ENCODE results near the gene ZNF385B.
"Not testable (repeated sequence)": the region's sequence is repeated elsewhere in the genome, so short reads cannot be mapped to it uniquely, and the experiment has no call there.

The ZNF385B gene

DNA sequence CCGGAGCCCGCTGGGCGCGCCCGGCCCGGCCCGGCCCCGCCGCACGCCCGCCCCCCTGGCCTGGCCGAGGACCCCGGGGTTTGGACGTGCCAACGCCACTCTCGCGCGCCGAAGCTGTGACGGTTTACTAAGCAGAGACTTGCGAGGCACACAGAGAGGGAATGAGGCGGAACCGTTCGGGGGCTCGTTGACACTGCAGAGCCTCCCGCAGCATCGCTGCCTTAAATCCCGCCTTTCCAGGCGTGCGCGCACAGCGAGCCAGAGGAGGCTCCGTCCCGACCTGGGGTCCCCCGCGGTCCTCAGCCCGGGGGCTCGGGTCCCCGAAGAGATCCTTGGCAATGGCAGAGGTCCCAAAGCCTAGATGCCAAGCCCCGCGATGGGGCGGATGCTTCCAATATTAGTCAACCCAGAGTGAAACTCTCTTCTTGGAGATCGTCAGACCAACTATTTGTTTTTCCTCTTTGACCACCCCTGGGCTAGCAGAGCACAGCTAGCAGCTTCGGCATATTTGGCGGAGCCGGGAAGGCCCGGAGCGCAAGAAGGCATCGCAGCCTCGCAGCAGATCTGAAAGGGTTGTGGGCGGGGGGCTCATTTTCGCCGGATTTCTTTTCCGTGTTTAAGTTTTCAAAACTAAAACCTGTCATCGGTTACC lies at the start of gene ZNF385B:
Gene ZNF385B, minus strand, starts transcription at position 197 of the 652 bp plus-strand sequence.
- no peak for DNase-seq

DNA sequence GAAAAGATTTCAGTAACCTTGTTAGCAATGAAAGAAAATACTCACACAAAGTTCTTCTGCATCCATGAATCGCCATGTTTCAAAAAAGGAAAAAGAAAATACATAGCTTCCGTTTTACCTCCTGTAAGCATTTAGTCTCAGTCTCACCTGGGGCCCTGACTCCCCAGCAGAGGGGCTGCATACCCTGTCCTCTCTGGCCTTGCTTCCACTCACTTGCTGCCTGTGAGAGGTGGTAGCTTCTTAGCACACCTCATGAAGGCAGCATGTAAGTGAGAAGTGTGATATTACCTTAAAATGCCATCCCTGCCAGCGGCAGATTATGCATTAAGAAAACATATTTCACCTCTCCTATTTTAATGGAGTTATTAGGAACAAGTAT lies 49.3 kb upstream of the ZNF385B start:
- DNase-seq: no peak

DNA sequence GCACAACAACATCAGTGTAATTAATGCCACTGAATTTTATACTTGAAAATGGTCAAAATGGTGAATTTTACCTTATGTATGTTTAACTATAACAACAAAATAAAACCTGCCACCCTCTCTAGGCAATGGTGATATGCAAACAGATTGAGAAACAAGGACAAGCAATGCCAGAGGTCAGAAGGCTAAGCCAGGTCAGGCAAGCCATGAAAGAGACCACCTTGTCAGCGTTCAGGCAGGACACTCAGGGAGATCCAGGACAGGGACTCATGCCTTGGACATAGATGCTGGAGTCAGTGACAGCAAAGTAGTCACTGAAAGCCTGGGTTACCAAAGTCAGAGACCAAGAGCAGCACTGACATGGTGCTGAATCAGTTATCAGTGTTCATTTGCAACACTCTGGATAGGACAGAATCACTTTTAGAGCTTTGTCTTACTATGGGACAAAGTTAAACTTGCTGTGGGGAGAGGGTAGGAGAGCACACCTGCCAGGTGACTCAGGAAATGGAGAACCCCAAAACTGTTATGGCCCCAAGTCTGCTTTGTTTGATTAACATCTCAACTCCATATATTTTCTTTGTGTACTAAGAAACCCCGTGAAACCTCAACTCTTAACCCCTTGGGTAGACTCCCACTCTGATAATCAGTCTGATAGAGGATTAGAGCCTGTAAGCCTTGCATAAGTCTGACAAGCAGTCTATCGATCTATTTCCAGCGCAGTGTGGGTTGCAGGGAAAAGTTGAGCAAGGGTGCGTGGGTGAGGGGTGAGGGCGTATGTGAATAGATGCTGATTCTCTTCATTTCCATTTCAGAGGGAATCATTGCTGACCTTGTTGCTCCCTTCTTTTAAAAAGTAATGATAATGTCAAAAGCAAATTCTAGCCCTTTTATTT lies 48.7 kb upstream of the ZNF385B start:
- no peak for DNase-seq

DNA sequence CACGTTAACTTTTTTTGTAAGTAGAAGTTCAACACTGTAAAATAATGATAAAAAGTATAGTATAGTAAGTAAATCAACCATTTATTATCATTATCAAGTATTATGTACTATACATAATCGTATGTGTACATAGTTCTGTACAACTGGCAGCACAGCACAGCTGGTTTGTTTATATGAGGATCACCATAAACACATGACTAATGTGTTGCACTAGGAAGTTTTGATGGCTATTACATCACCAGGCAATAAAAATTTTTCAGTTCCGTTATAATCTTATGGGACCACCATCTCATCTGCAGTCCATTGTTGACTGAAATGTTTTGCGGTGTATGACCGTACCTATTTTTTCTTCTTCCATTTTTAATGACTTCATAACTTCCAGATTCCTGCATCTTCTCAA lies 39.2 kb upstream of the ZNF385B start:
- DNase-seq: no peak

DNA sequence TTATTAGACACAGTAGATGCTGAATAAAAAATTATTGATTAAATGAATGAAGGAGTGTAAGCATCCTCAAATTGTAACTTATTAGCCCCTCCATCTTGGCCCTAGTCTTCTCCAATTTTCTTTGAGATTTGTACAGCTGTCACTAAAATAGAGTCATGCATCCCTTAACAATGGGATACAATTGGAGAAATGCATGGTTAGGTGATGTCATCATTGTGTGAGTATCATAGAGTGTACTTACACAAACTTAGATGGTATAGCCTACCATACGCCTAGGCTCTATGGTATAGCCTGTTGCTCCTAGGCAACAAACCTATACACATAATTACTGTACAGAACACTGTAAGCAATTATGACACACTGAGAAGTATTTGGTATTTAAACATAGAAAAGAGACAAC lies 38.3 kb upstream of the ZNF385B start:
- DNase-seq: no peak

DNA sequence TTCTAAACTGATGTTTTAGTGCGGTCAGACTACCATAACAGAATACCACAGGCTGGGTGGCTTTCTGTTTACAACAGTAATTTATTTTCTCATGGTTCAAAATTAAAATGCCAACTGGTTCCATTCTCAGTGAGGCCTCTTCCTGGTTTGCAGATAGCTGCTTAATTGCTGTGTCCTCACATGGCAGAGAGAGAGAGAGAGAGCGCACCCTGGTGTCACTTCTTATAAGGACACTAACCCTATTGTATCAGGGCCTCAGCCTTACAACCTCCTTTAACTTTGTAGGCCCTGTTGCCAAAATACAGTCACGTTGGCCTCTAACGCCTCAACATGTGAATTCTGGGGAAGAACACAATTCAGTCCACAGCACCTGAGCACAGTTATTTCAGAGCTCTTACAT lies 37.5 kb upstream of the ZNF385B start:
- DNase-seq: peak; percentile 1

DNA sequence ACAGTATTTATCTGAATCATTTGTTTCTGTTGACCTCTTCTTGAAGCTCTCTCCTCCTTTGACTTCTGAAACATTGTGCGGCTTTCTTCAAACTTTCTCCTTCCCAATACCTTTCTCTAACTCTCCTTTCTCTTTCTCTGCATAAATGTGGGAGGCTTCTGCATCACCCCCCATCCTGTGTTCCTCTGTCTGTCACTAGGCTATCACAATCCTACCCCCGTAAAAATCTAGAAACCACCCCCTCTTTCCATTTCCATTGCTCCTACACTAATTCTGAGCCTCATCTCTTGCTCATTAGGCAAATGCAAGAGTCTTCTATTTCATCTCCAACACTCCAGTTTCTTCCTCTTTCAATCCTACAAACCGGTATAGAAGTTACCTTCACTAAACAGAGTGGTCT lies 32.2 kb upstream of the ZNF385B start:
- DNase-seq: no peak

DNA sequence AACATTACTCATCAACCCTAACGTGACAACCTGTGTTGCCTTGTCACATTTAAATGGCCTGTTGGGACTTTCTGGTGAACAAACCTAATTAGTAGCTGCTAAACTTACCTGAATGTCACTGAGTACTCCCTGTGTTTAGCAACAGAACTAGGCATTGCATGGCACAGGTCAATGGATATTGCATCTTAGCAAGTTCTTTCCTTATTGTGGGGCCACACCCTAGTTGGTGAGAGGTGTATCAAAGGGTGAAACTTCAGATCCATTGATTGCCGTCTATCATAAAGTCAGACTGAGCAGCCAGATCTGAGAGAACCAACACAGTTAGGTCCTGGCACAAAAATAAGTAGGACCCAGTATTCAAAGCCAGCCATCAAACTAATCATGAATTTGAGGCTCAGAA lies 29.8 kb upstream of the ZNF385B start:
- no peak for DNase-seq

DNA sequence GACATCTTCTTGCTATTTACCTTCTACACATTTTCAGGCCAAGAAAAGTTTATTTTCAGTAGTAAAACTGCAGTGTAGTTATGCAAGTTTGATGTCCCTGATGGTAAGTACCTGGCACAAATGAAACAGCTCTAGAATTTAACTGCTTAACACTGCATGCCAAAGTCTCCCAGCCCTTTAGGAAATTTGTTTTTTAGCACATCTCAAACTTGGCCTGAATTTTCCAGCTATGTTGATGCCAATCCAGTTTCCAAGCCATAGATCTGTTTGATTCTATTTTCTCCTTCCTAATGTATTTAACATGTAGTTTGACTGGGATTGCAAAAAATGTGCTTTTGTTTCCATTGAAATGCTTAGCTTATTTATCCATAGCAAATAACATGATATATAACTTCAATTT lies 29.3 kb upstream of the ZNF385B start:
- DNase-seq: no peak

DNA sequence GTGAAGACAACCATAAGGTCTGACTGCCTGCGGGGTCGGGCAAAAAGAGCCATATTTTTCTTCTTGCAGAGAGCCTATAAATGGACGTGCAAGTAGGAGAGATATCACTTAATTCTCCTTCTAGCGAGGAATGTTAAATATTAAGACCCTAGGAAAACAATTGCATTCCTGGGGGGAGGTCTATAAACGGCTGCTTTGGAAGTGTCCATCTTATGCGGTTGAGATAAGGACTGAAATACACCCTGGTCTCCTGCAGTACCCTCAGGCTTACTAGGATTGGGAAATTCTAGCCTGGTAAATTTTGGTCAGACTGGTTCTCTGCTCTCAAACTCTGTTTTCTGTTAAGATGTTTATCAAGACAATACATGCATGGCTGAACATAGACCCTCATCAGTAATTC lies 27.2 kb upstream of the ZNF385B start:
- DNase-seq: not testable (repeated sequence)

DNA sequence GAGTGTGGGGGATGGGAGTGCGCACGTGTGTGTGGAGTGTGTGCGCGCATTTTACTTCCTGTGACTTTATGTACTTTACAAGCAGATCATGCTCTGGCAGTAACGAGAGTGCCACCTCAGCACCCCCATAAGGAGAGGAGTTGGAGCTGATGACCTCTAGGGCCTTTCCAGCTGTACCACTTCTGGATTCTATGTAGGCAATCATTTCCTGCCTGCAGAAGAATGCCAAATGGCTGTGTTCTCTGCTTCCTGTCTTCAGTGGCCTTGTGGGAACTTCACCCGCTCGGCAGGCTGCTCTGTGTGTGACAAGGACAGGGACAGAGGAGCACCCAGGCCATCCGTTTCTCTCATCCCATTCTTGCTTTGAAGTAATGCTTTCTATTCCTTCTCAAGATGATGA lies 22.8 kb upstream of the ZNF385B start:
- DNase-seq: no peak

DNA sequence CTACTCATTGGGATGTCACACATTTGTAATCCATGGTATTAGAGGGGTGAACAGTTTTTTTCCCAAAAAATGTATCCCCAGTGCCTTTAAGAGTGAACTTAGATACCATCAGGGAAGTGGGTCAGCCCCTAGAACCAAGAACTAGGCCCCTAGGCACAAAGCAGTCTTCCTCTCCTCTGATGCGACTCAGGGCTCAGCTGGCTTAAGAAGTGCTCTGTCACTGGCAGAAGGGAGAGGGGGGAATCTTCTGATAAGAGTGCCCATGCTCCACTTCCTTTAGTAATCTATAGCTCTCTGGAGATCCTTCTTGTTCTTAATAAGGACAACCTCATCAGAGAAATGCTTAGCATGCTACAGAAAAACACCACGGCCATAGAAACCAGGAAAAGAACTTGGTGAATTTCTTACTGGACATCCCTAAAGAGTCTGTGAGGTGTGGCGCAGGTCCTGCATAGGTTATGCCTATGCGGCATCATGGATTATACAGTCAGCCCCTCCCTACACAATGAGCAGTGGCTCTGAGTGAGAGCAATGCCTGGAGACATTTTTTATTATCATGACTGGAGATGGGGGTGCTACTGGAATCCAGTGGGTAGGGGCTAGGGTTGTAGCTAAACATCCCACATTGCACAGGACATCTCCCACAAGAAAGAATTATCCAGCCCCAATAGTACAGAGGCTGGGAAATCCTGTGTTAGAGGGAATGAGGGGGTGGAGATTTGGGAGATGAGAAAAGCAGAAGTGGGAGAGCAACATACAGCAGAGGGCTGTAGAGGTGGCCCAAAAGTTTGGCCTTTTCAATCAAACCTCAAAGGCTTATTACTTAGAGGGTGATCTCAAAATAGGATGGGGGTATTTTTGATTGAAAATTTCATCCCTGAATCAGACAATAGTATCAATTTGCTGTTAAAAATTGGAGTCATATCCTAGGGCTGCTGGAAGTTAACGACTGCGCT lies 21.7 kb upstream of the ZNF385B start:
- DNase-seq: no peak

DNA sequence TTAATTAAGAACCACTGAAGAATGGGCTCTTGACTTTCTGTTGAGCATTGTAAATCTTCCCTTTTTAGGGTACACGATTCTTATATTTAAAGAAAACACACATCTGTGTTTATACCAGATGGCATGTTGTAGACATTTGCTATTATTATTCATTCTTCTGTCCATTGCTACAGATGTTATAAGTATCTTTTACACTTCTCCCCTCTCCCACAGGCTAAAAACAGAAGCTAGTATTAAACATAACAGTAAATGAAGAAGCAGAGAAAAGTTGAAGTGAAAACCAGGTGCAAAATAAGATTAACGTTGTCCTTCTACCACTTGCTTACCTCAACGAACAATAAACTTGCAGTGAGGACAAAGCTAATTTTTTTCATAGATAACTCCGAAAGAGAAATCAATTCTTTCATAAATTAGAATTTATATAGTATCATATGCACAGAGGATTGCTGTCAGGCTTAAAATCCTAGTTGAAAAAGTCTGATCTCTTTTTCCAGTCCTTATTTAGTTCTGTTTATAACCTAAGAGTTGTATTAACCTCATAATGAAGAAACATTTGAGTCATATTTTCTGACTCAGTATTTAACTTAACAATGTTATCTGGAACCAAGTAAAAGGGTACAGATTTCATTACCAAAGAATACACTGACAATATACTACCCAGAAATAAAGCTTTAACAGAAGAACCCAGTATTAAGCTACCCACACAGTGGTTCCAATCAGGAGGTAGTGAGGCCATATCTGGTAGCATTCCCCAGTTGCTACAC lies 16.4 kb upstream of the ZNF385B start:
- no peak for DNase-seq

DNA sequence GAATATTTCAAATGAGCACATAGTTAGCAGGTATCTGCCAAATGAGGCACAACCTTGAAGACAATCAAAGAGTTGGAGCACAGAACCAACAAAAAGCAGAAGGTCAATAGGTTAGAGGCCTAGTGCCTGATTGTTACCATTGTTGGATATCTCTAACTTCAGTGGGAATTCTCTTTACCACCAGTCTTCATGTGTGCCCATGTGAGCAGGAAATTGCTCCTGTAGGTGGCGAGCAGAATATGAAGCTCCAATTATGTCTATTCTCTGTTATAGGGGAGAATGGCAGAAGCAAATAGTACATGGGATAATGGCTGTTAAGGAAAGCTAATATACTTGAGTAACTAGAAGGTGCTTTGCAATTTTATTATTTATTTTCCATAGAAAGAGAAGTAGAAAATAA lies 14.9 kb upstream of the ZNF385B start:
- DNase-seq: no peak

DNA sequence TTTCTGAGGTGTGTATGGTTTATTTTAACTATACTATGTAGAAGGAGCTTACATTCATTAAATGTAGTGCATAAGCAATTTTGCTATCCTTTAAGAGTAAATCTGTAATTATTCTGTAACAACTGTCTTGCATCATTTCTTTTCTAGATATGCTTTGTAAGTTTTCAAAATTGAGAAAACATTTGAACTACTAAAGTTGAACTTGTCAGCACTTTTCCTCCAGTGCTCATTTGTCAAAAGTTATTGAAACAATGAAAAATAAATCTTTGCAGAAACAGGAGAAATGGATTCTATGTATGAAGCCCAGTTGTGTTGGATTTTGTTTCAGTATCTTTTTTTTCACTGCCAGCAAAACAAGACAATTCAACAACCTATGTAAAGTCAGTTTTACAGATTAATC lies 14.5 kb upstream of the ZNF385B start:
- no peak for DNase-seq

DNA sequence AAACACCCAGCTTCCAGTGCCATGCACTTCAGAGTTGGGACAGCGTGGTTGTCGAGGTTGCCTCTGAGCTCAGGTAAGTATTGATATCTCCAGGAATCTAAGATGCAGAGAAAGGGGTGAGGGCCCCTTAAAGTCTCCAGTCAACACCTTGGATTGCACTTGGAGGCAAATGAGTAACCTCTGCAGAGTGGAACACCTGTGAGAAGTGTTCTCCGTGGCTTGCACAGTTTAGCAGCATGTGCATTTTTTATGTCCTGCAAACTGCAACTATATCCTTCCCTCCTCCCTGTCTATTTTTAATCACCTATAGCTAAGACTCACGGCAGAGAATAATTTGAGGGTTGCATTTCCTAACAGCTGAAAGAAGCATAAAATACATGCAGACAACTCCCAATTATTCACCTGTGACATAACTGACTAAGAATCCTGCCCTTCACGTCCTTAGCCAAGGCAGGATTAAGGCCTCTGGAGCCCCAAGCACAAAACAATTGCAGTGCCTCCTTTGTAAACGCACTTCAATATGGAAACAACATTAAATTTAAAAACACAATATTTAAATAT lies 1.6 kb upstream of the ZNF385B start:
- DNase-seq: no peak

DNA sequence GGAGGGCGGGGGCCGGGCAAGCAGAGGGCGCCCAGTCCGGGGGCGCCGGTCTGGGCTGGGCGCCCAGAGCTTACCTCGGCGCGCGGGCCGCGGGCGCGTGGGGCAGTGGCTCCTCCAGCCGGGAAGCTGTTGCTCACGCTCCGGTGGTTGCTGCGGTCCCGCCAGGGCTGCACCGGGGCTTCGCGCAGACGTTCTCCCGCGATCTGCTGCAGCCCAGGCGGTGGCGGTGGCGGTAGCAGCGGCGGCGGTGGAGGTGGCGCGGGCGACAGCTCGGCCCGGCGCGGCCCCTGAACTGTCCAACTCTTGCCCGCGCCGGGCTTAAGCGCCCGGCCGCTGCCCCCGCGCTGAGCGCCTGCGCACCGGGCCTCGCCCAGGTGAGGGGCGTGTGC lies 391 bp downstream of the ZNF385B start:
- DNase-seq: no peak

DNA sequence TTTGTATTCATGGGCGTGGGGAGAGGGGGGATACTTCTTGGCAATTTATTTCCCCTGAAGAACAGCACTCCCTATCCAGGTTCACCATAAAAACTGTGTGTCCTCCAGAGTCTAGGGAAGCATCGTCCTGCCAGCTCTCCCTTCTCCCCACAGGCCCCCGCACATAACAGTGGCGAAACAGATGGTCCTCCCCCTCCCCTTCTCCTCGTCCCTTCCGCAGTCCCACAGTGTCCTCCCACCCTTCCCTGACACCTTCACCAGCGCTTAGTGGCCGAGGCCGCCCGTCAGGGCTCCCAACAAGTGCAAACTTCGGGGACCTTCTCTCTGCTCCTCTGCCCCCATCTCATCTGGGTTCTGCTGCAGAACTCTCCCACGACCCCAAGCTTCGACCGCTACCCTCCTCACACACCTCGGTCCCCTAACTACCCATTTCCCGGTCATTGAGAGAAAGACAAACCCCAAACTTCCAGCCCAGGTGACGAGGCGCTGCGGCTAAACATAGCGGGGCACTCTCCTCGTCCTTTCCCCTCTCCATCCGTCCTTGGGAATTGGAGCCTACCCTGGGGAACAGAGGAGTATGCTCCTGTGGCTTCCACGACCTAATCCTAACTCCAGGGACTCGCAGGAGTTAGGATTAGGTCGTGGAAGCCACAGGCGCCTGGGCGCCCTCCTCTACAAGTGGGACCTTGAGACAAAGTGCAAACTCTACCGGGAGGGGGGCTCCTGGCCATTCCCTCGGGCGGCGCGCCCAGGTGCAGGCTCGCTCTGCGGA lies 971 bp downstream of the ZNF385B start:
- DNase-seq: no peak

DNA sequence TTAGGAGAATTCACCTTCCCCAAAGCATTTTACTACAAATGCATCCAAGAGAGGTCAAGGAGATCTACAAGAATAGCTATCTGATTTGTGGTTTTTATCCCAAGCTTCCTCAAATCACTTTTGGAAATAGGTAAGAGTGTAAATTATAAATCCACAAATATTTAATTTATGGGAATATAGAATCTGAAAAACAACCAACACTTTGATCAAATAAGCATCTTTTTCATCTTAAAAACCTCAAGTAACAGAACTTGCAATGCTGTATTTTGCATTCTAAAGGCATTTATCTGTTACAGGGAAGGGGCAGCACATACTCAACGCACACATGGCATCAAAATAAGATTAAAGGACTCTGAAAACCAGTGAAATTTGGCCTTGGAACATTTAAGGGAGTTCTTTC lies 1.9 kb downstream of the ZNF385B start:
- no peak for DNase-seq

DNA sequence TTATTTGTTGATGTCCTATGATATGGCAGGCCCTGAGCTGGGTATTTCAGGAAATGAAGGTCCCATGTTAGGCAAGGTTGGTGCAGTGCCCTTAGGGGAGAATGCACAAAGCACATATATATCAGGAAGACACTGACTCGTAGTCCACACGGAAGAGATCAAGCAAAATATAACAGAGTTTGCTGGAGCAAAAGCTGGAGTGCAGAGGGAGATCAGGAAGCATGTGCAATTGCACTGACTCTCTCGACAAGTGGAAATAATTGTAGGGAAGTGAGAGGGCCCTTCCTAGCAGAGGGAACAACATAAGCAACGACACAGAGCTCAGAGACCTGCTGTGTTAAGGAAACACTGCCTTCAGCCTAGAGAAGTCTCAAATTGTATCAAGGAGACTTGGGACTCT lies 4.2 kb downstream of the ZNF385B start:
- no peak for DNase-seq

DNA sequence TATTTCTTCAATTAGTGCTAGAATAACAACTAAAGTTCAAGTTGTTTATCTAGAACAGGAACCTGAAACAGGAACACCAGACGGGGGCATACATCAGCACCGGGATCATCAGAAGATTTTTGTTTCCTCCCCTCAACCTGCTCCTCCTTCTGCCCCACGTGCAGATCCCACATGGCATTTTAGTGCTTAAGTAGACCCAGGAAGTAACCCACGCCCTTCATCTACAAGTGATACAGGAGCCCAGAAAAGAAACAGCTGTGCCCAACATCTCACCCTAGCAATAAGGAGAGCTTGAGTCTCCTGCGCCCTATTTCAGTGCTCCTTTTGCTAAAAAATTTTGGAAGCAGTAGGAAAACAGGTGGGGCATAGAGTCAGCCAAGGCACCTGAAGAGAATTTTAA lies 5.2 kb downstream of the ZNF385B start:
- DNase-seq: no peak

DNA sequence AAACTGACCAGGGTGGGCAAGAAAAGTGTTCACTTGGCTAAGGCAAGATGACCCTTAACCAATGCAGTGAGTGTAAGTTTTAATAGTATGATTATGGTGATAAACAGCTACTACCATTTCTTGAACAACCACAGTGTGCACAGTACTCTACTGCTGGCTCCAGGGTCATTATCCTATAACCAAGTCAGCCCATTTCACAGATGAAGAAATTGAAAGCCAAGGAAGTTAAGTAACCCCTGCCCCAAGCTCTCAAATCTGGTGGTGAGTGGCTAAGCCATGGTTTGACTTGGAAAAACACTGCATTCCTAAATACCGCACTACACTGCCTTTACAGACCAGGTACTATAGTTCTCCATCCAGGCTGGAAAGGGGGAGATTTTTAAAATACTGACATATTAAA lies 5.7 kb downstream of the ZNF385B start:
- no peak for DNase-seq
